ENCODE measurements around the gene HAPLN1.

Gene HAPLN1

DNA sequence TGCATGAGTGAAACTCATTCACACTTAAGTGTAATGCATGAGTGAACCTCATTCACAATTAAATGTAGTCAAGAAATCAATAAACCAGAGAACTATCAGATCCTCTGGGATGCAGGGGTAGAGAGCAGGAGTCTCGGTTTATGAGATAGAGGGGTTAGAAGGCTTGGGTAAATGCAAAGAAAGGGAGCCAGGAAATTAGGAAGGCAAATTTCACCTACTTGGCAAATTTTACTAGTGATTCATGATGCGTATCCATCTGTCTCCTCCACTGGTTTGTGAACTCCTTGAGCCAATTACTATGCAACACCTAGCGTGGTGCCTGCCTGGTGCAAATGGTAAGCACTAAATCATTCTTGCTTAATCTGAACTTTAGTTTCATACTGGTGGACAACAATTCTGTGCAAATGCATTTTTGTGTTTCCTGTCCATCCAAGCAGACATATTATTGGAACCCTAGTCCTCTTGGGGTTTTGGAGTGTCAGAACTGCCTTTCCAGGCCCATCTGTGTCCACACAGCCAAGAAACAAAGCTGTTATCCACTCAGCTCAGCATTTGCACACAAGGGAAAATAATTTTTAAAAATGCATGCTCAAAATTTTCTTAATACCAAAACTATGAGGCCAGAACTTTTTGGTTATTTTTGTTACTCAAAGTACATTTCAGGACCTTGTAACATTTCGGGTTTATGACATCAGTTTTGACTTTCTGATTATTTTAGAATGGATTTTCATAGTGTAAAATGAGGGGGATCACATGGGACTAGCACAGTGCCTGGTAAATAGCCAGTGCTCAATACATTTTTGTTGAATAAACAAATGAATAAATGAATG is 5.2 kb downstream of the HAPLN1 start:
- DNase-seq: no peak

DNA sequence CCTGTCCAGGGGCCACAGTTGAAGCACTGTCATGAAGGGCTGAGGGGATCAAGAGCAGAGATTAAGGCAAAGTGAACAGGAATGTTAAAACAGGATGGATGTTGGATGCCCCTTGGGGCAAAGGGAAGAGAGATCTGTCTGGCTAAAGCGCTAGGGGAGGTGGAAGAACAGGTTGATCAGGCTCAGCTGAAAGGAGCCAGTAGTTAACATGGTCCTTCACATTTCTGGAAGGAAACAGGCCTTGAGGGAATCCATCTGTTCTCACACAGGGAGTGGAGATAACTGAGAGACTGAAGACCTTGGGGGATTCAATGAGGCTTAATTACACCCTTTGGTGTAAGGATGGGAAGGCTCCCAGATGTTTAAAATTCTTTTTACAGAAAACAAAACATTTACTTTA is 5.8 kb downstream of the HAPLN1 start:
- no peak for DNase-seq

DNA sequence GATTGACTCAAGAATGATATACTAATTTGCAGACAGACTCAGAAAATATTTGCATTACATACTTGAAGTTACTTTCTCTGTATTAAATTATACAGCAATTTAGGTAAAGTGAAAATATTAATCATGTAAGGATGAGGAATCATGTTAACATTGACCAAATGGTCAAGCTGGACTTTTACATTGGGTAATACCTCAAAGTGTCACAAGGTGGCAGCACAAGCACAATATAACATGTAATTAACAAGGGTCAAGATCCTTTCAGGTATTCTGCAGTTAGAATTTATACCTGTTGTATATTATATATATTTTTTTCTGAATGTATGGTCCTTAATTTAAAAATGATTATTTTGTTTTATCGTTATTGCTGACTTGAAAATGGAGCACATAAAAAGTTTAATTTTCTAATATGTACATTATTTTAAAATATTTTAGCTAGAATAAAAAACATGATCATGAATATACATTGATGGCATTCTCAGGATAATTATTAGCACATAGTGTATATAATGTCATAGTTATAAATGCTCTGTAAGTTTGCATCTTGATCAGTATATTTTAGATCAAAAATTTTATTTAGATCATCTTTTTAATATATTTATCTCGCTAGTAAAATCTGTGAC is 8.6 kb downstream of the HAPLN1 start:
- DNase-seq: no peak

DNA sequence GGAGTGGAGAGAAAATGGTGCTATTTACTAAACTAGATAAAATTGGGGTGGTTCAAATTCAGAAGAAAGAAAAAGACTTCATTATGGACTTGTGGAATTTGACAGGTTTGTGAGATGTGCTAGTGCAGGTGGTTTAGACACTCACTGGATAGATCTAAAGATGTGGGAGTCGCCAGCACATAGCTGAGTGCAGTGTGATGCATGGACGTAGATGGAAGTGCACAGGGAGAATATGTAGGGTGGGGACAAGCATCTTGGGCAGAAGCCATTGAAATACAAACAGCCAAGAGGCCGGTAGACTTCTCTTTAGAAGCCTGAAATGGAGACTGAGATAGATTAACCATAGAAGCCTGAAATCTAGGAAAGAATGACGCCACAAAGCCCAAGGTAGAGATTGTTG is 10.7 kb downstream of the HAPLN1 start:
- no peak for DNase-seq

DNA sequence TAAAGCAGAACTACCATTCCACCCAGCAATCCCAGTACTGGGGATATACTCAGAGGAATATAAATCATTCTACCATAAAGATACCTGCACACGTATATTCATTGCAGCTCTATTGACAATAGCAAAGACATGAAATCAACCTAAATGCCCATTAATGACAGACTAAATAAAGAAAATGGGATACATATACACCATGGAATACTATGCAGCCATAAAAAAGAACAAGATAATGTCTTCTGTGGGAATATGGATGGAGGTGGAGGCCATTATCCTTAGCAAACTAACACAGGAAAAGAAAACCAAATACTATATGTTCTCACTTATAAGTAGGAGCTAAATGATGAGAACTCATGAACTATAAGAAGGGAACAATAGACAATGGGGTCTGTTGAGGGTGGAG is 12.5 kb downstream of the HAPLN1 start:
- no peak for DNase-seq

DNA sequence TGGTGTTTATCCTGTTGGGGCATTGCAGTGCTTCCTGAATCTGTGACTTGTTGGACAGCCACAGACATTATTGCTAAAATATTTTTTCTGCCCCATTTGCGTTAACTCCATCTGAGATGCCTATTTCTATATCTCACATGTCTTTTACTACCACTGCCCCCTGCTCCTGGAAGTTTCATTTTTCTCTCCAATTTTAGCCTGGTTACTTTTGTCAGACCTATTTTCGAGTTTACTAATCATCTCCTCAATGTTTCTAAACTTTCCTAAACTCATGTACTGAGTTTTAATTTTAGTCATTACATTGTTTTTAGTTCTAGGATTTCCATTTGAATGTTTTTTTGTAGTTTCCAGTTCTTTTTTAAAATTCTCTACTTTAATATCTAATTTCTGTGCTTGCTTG is 17.6 kb downstream of the HAPLN1 start:
- no peak for DNase-seq

DNA sequence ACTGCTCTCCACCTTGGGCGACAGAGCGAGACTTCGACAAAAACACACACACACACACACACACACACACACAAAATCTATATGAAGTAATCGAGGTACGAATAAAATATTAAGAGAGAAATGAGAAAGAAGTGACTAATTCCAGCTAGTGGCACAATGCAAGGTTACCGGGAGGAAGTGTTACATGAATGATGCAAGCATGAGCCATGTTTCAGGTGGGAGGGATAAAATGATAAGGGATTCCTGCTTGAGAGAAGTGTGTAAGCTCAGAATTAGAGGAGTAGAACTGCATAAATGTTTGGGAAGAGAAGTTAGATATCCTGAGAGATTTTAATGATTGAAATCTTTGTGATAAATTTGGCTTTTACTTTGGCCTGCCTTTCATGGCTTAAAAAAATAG is 18.8 kb downstream of the HAPLN1 start:
- peak; percentile 72 for DNase-seq

DNA sequence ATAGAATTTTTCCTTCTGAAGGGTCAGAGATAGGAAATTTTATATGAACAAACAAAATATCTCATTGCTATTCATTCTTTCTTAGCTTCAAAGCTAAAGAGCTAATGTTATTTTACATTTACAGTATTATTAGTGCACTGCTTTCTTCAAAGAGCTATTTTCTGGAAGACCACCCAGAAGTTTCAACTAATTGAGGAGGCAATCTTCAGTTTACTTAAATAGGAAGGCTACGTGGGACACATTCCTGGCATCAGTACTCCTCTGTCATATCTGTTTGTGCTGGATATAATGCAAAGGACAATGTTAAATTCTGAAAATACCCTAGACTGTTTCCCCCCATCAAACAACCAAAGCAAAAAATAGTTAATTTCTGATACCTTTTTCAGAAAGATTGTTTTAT is 30.8 kb downstream of the HAPLN1 start:
- DNase-seq: no peak

DNA sequence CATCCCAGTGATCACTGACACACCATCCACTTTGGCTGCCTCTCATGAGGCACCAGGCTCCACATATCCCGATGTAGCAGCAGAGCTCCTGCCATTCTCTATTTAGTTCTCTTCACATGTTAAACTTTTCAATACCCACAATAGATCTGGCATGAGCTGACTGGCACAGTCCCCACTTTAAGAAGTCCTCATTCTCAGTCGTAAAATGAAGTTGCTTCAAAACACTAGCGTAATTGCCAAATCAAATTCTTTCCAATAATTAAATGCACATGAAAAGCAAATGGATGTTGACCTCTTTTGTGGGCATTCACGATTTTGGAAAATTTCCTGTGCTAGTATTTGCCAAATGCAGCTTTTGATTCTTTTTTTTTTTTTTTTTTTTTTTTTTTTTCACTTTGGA is 32.4 kb downstream of the HAPLN1 start:
- DNase-seq: no peak

DNA sequence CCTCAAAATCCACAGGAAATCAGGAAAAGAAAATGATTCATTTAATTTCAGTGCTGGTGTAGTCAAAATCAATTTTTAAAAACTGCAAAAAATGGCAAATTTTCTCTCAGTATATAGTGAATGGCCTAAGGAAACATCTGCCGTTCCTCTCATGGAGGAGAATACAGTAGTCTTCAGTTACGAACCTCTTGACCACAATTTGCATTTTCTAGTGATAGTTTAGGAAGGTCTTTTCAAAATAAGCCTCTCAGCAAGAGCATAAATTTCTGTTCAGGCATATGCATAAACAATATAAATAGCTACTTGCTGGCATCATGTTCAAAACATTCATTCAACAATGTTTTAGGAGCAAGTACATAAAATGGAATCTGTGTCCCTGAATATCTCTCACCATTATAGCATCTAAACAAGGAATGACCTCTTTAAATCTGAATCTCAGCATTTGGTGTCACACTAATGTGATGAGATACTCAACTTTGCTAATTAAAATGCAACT is 33.5 kb downstream of the HAPLN1 start:
- no peak for DNase-seq

DNA sequence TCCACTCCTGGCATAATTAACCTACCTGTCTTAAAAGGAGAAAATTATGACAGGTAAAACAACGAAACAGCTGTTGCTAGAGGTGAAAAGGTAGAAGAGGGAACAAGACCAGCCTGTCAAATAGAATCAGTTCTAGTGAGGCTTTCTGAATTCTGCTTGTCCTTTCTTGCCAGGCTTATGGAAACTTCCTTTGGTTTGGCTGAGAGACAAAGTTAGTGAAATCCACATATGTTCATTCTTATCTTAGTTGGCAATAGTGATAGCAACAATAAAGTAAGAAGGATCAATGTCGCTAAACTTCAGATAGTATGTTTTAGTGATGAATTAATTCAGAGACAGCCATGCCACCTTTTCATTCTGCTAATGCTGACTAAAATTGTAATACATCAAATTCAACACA is 34.4 kb downstream of the HAPLN1 start:
- DNase-seq: no peak

DNA sequence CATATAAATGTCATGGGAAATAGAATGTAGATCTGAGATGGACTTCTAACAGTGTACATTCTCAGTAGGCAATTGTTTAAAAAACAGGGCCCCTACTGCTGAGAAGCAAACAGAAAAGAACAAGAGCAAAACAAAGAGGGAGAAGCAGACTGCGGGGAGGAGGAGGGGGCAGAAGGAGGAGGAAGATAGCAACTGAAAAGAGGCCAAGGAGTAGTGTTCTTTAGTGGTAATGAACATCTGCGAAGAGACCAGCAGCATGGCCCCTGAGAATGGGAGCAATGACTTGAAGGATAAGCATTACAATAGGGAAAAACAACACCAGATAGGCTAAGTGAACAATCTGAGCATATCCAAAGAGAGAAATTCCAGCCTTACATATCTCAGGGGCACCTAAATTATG is 36.8 kb downstream of the HAPLN1 start:
- DNase-seq: no peak

DNA sequence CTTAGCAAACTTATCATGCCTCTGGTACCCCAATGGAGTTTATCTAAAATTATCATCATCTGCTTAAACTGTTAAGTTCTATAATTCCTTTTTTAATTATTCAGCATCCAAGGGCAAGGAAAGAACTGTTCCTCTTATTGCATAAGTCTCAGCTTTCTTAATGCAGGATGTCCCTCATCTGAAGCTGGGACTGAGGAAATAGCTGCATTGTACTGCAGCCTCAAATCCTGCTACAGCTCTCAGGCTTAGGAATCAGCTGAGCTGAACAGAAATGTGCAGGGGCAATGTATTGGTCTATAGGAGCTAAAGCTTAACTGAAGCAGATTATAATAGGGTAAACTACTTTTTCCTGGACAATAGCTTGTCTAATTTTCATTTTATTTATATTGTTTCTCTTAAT is 48.0 kb downstream of the HAPLN1 start:
- no peak for DNase-seq

DNA sequence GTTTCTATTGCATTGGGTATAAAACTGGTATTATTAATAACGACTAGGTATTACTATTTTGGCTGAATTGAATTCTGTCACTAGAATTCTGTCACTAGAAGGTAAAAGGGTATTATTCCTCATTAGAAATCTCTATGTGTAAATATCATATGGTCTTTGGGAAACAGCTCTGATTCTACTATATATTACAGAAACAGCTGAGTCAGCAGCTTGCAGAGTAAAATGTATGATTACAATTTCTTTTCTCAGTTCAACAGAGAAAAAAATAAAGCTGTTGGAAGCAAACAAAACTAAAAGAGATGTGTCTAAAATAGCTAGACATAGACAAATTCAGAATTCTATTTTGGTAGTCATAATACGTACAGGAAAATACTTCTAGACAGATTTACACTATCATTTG is 48.5 kb downstream of the HAPLN1 start:
- DNase-seq: no peak

DNA sequence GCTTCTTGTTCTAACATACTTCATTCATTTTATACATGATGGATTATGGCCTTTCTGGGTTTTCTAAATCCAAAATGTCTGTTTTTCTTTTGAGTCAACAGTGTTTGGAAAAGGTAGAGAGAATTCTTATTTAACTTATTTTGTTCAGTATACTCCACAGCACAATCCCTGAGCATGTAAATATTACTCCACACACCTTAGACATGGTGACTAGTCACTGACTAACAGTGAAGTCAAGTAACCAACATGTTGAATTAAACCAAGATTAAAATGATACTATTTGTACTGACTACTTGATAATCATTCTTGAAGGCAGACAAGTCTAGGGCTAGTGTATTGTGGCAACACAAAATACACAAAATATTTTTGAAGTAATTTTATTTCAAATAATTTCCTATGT is 55.0 kb downstream of the HAPLN1 start:
- DNase-seq: no peak

DNA sequence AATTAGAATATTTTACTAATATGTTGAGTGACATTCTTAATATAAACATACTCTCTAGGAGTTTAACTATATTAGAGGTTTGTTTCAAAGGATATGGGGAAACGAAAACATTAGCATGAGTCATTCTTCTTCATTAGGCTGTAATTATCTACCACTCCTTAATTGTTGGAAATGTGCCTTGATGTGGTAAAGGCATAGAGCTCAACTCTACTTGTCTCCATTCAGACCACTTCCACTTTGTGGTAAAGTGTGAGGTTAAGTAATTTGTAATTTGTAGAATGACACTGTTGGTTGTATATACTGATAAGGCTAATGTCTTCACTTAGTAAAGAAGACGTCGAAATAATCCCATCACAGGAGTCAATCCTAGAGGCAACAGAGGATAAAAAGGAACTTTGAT is 58.1 kb downstream of the HAPLN1 start:
- no peak for DNase-seq

DNA sequence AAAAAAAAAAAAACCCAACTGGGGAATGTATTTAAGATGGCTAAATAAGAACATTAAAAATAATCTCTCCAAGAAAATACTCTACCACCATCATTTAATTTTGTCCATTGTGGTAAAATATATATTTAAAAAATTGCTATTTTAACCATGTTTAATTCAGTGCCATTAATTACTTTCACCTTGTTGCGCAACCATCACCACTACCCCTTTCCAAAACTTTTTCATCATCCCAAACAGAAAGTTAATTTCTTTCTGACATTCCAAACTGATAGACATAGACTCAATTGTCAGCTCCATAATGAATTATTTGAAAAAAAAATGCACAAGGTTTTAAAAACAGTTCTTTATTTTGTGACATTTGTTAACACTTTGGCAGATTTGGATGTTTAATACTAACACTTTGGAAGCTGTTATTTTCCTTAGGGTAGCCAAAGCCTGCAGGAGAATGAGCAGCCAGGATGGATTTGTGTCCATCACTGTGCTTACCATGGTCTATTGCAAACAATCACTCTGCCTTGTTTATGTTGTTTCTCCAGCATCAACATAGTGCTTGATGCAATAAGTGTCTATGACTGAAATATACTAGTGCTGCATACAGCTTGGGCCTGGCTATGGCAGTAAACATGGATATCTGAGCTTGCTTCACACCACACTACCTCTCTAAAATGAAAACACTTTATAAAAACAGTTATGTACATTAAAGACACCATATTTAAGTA is 62.7 kb downstream of the HAPLN1 start:
- no peak for DNase-seq

DNA sequence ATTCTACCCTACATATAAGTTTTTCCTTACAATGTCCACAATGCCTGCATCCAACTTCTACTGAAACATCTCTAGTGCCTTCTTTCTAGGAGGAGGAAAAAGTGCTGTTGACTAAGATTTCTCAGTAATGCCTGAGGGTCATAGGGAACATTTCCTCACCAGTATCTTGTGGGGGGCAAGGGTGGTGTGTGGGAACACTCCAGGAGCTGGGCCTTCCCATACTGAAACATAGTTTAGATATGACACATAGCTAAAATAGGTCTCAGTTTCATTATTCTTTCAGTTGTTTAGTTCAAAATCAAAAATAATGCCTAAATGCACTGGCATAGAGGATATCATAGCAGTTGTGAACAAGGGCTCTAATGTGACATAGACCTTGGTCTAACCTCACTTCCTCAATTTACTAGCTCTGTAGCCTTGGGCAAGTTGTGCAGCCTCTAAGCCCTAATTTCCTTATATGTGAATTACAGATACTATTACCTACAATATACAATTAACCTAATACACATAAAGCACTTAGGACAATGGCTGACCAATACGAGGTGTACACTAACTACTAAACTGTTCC is 66.1 kb downstream of the HAPLN1 start:
- peak; percentile 59 for DNase-seq

DNA sequence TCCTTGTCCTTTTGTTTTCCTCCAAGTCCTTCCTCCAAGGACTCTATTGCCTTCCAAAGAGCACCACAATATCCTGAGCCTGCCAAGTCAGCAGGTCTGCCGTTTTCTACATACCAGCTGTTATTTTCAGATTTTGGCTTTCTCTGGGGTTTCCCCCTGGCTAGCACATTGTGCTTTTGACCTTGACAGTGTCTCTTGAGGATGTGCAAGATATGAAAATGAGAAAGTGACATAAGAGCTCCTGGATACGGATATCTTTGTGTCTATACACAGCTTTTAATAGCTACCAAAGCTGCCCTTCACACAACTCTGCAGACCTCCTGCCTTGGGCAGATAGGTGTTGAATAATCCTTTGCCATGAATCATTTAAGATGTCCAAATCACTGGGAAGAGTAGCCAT is 67.0 kb downstream of the HAPLN1 start:
- DNase-seq: no peak

DNA sequence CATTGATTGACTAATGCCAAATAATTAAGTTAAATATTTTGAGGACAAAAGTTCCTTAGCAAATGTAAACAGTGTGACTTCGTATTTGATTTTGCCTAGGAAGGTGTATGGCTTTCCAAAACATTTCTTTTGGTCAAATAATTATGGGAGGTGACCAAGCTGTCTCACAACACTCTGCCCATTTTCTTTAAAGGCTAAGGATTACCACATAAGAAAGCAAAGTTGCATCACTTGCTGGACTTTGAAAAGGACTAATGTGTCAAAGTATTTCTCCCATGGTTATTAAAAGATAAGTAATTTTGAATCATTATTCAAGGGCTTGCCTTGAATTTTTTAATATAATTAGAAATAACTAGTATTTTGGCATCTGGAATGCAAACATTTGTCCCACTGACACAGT is 74.7 kb downstream of the HAPLN1 start:
- DNase-seq: no peak

DNA sequence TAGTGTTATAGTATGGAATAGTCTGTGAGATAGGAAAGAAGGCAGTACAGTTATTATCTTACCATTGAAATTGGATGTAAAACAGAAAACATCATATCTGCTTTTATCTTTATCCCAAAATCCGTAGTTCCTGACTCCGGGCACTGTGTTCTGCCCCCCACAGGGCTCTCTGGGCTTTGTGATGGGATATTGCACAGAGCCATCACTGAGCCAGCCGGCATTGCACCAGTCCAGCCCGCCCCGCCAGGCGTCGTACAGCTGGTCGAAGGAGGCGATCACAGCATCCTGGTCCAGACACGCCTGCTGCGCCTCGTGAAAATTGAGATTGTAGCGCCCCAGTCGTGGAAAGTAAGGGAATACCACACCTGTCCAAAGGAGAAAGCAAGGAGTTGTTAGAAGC is 76.4 kb downstream of the HAPLN1 start:
- DNase-seq: no peak

DNA sequence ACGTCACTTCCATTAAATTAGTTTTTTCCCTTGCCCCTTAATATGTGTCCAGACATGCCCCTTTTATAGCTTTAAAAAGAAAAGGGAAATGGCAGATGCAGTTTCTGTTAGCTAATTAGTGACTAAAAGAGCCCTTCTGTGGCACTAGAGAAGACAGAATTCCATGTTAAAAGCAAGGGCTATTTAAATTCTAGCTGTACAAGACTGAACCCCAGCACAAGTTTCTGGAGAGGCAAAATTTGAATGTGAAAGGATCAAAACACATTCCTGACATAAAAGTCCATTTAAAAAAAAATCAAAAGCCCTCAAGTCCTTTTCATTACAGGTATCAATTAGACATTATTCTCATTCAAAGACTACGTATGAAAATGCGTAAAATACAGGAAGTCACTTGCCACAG is 78.7 kb downstream of the HAPLN1 start:
- DNase-seq: no peak

DNA sequence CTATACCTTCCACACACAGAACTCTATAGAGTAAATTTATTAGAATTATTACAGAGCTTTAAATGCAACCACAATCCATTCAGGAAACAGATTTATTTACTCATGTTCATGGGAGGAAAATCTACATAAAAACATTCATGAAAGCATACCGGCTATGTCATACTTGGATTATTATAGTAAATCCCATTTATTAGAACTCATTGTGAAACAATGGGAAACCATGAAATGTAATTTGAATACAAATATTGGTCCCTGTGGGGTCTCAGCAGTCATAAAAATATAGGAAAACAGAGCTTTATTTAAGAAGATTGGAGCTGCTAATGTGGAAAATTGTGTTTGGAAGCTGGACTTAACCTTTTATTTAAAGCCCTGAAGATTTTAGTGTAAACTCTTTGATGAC is 80.7 kb downstream of the HAPLN1 start:
- no peak for DNase-seq

DNA sequence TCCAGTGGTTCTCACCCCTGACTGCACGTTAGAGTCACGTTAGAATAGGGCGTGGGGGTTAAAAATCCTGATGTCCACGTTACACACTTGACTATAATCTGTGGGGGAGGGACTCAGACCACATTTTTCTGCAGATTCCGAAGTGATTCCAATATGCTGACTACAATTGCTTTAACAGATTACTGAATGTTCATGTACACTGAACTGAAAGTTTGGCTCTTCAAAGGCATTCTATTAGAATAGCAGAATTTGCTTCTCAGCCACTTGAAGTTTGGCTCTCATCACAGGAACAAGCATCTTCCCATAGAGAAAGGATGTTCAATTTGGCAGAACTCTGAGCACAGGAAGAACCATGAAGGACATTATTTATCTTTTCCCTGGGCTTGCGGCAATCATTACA is 84.5 kb downstream of the HAPLN1 start:
- DNase-seq: no peak

Data from NCI-H226 (cell line).